Cardiac muscle cell (in vitro differentiated cells and primary cell): Measurements from ENCODE around the gene RECQL5. TPM values are rescaled to one million over a fixed set of nuclear protein-coding genes. Genes with fewer than 3 reads are reported as not detected.

Experiments used
- DNase-seq, 2 donors: peaks; one replicate each; pipeline versions ENCODE4 v3.0.0 to v3.0.0-alpha.2; 2010 to 2017; ENCODE audit warnings: low read depth in 1 of 2, low spot score in 1 of 2
- H3K27ac ChIP-seq: fragments of 200-600 bp; sonication (generic); 2 replicates; pipeline ENCODE4 v1.5.1; 2016
- H3K27me3 ChIP-seq: fragments of 200-600 bp; sonication (generic); 2 replicates; pipeline ENCODE4 v1.6.0; 2016; ENCODE audit warnings: control low read depth
- H3K36me3 ChIP-seq: fragments of 200-600 bp; sonication (generic); 2 replicates; pipeline ENCODE4 v1.5.1; 2016; ENCODE audit warnings: control low read depth
- H3K4me1 ChIP-seq: fragments of 200-600 bp; sonication (generic); 2 replicates; pipeline ENCODE4 v1.8.1; 2017; ENCODE audit warnings: low read depth, mild to moderate bottlenecking, mixed run types
- H3K4me3 ChIP-seq: fragments of 200-600 bp; sonication (generic); 2 replicates; pipeline ENCODE4 v1.5.1; 2016; ENCODE audit warnings: mild to moderate bottlenecking
- H3K9me3 ChIP-seq: fragments of 200-600 bp; sonication (generic); 2 replicates; pipeline ENCODE4 v1.5.1; 2017; ENCODE audit warnings: low read depth, mild to moderate bottlenecking, control low read depth
- CTCF ChIP-seq: IDR thresholded peaks from 2 replicates; pipeline ENCODE4 v1.5.1; 2012; ENCODE audit warnings: low read depth, mild to moderate bottlenecking, low read length
- polyA plus RNA-seq: library from polyadenylated mRNA; unstranded; fragments of >200 nt; fragmentation: Nextera tagmentation; extraction: Ambion mirVana; gene quantifications from 2 replicates; pipeline ENCODE4 v1.2.1, GENCODE V29; 2016
- total RNA-seq: library from RNA; depleted of rRNA; stranded (reverse); fragments of >200 nt; gene quantifications from 2 replicates; pipeline ENCODE4 v1.2.3, GENCODE V29; 2016

Gene RECQL5
- total and polyA plus RNA-seq, 2 experiments from 2014 or later: 28.6 to 43.1 TPM

DNA sequence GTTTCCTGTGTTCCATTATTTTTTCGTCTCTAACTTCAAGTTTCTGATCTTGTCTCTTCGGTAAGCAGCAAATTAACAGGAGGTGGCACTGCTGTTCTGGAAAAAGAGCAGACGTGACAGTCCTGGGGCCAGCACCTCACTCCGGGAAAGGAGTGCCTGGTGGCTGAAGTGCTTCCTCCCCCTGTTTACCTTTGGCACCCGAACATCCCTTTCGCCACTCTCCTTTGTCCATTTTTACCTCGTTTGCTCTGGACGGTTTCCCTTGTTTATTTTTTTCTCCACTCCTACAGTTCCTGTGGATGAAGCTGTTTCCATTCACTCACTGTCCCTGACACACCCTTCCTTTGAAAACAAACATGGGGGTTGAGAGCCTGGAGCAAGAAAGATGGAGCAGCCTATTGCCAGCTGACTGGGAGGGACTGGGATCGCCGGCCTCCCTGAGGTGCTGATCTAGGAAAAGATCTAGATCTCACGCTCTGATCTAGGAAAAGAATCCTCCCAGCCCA is 12.8 kb upstream of the RECQL5 start:
- H3K9me3 ChIP-seq: no peaks in the 10 kb centered on the region
- no peak overlapping the region for H3K27ac ChIP-seq
- peak in 1 of 2 donors; percentile 31 for DNase-seq
- no peaks in the 10 kb centered on the region for H3K27me3 ChIP-seq
- TF ChIP-seq CTCF: peak; percentile 13
- no peaks in the 10 kb centered on the region for H3K4me1 ChIP-seq
- peaks cover 2% of the 10 kb centered on the region for H3K36me3 ChIP-seq
- no peak overlapping the region for H3K4me3 ChIP-seq

DNA sequence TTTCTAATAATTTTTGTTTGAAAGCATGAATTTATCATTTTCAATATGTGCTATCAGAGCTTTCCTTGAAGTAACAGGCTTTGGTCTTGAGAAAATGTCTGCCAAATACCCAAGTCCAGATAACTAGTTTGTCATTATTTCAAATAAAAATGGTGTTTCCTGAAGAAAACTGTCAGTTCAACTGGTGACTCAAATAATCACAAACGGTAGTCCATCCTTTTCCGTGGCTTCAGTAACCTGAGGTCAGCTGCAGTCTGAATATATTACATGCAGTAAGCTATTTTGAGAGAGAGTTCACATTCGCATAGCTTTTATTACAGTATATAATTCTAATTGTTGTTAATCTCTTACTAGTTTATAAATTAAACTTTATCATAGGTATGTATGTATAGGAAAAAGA is 9.5 kb upstream of the RECQL5 start:
- Histone ChIP-seq H3K9me3 (no peaks in the 10 kb centered on the region), H3K27ac (no peak overlapping the region), H3K36me3 (peaks cover 7% of the 10 kb centered on the region), H3K4me1 (no peaks in the 10 kb centered on the region), H3K4me3 (no peak overlapping the region), H3K27me3 (no peaks in the 10 kb centered on the region)
- DNase-seq: no peak
- no peak for TF ChIP-seq CTCF

GRCh38 chr17:75673487-75673886 is 6.5 kb upstream of the RECQL5 start:
- no peak for DNase-seq
- Histone ChIP-seq H3K9me3 (no peaks in the 10 kb centered on the region), H3K4me1 (no peaks in the 10 kb centered on the region), H3K27ac (no peak overlapping the region), H3K4me3 (no peak overlapping the region), H3K27me3 (no peaks in the 10 kb centered on the region), H3K36me3 (peaks cover 21% of the 10 kb centered on the region)
- no peak for TF ChIP-seq CTCF

GRCh38 chr17:75672011-75672410 is 5.1 kb upstream of the RECQL5 start:
- Histone ChIP-seq H3K4me1 (peaks cover 4% of the 10 kb centered on the region), H3K36me3 (peaks cover 21% of the 10 kb centered on the region), H3K9me3 (no peaks in the 10 kb centered on the region), H3K4me3 (no peak overlapping the region), H3K27ac (no peak overlapping the region), H3K27me3 (no peaks in the 10 kb centered on the region)
- TF ChIP-seq CTCF: no peak
- no peak for DNase-seq

DNA sequence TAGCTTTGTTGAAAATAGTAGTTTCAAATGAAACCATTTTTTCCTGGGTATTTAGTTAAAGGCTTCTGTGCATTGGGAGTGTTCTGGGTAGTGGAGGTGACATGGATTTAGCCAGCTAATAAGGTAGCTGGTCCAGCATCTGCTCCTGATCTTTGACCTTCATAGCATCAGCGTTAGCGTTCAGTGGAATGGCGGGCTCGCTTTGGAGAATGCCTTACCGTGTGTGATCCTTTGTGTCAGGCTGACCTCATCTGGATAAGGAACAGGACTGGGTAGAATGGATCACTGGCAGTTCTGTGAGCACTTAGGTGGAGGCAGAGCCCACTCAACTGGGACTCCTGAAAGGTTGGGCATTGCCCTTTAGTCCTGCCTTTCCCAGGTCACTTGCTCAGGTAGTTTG is 3.9 kb upstream of the RECQL5 start:
- Histone ChIP-seq H3K27me3 (no peaks in the 10 kb centered on the region), H3K9me3 (no peaks in the 10 kb centered on the region), H3K36me3 (peaks cover 21% of the 10 kb centered on the region), H3K4me1 (peaks cover 7% of the 10 kb centered on the region), H3K27ac (no peak overlapping the region), H3K4me3 (no peak overlapping the region)
- TF ChIP-seq CTCF: no peak
- DNase-seq: no peak

DNA sequence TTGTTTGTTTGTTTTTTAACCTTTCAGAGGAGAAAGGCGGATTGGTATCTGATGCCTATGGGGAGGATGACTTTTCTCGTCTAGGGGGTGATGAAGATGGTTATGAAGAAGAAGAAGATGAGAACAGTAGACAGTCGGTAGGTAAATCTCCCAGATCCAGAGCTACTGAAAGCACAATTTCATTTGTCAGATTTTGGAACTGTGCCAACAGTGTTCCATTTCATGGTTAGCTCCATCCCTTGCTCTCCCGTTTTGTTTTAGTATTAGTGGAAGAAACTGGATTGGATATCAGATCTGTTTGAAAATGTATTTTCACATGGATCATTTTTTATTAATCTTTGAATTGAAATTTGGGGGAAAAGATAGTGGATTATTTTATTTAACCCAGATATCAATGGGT is 1.5 kb upstream of the RECQL5 start:
- no peaks in the 10 kb centered on the region for H3K9me3 ChIP-seq
- no peaks in the 10 kb centered on the region for H3K27me3 ChIP-seq
- peaks cover 21% of the 10 kb centered on the region for H3K36me3 ChIP-seq
- no peak for TF ChIP-seq CTCF
- H3K4me3 ChIP-seq: peak overlapping the region; percentile 66
- no peak overlapping the region for H3K27ac ChIP-seq
- peaks cover 7% of the 10 kb centered on the region for H3K4me1 ChIP-seq
- DNase-seq: no peak
